Stimulated activated CD4-positive, alpha-beta T cell treated with anti-CD3 and anti-CD28 coated beads, Interleukin-12 subunit alpha, Interleukin-12 subunit beta, amount 100 ng/mL, for 48 hours (primary cell): Measurements from ENCODE around the gene HTT.

Source experiments
- DNase-seq, 3 donors: peaks; one replicate each; pipeline ENCODE4 v3.0.0-alpha.2; 2020; ENCODE audit warnings: low read depth in 2 of 3, low spot score in 1 of 3

HTT gene

GRCh38 chr4:3217266-3217665, 142.8 kb downstream of the HTT start:
- DNase-seq = no peak

DNA sequence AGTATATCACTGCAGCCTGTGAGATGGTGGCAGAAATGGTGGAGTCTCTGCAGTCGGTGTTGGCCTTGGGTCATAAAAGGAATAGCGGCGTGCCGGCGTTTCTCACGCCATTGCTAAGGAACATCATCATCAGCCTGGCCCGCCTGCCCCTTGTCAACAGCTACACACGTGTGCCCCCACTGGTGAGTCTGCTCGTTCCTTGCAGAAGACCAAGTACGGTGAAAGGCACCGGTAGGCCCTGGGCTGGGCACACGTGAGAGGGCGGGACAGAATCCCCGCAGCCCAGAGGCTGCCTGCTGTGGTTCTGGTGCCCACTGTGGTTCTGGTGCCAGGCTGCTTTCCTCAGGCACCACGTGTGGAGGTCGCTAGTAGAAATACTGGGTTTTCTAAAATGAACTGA, 143.3 kb downstream of the HTT start:
- DNase-seq = no peak

DNA sequence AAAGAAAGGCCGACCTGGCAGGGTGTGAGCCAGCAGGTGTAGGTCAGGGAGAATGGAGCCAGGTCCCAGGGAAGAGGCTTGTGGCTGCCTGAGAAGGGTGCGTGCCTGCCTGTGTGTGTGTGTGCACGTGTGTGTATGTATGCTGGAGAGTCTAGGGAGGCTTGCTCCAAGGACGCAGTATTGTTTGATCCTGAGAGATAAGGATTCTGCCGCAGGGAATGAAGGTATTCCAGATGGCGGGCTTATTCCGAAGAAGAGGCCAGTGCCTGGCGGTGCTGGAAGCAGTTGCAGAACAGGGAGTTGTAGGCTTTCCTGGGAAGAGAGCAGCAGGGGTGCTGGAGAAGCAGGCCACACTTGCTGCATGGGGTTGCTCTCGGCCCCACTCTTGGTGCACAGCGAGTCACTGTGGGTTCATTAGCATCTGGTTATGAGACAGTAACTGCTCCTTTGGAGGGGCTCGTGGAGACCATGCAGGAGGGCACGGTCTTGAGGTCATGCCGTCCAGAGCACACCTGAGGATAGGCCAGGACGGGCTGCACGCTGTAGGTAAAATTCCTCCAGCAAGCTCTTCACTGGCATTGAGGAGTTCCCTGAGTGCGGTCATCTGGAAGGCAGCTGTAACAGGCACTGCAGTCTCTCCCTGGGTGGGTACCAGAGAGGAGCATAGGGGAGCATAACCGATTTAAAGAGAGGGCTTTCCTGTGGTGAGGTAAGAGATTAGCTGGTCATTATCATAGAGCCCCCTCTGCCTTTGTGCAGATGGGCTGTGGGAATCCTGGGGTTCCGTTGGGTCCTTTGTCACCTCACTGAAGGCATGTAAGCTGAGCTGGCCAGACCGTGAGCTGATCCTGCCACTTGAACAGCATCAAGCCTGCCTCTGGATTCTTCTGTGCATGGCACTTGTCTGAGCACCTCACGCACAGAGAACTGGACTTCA, 144.6 kb downstream of the HTT start:
- no peak for DNase-seq

DNA sequence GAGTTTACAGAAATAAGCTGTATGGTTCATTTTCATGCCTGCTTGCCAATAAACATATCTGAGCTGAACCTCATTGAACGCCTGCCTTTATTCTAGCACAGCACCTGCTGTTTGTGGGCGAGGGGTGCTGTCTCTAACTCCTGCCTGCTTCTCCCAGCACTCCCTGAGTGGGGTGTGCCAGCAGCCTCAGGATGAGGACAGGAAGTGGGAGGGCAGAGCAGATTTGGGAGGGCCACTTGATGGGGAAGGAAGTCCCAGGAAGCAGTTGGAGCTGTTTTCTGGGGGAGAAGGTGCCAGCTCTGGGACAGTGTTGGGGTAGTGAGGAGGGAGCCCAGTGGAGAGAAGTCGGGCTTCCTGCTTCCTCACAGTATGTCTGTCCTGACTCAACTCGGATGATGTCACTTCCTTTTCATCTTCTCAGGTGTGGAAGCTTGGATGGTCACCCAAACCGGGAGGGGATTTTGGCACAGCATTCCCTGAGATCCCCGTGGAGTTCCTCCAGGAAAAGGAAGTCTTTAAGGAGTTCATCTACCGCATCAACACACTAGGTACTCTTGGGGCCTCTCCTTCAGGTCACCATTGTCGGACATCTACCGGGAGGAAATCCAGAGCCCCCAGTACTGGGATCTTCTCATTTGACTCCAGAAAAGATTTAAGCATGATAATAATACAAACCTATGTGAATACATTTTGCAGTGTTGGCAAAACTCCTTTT, 145.4 kb downstream of the HTT start:
- no peak for DNase-seq

DNA sequence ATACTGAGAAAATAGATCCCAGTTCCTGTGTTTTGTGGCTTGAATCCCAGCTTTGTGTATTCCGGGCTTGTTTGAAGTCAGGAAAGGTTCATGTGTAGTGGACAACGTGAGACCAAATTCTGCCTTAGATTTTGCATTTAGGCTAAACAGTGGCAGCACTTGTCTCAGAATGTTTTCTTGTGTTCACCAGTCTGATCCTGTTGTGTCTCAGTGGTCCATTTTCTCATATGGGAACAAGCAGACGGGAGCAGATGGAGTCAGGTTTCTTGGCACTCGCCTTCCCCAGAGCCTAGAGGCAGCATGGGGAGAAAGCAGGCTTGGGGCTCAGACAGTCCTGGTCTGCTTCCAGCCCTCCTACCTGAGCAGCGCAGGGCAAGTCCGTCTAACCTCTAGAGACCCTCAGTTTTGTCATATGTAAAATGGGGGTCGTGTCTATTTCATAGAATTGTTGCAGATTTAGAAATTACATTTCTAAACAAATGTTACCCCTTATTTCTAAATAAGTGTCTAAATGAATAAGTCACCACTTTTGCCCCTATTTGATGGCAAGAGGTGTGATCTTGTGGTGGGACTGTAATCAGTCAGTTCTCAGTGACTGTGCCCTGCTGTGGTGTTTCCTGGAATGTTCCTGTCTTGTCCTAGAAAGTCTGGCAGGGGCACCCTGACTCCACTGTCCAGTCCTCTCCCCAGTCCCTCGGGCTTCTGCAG, 146.1 kb downstream of the HTT start:
- DNase-seq = no peak

GRCh38 chr4:3221184-3221494, 146.7 kb downstream of the HTT start:
- DNase-seq = no peak

DNA sequence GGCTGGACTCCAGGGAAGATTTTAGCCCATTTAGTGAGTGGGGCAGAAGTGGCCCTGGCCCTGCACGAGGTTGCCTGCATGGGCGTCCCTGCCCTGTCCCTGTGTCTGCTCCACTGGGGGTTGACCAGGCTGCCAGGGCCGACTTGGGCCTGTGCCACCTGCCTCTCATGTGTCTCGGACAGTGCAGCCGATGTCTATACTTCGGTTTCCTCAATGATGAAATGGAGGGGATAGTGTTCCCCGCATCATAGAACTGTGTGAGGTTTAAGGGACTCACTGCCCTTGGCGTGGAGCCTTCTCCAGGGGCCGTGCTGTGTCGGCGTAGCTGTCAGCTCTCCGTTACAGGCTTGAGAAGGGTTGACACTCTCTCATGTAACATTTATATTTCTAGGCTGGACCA, 147.5 kb downstream of the HTT start:
- no peak for DNase-seq

DNA sequence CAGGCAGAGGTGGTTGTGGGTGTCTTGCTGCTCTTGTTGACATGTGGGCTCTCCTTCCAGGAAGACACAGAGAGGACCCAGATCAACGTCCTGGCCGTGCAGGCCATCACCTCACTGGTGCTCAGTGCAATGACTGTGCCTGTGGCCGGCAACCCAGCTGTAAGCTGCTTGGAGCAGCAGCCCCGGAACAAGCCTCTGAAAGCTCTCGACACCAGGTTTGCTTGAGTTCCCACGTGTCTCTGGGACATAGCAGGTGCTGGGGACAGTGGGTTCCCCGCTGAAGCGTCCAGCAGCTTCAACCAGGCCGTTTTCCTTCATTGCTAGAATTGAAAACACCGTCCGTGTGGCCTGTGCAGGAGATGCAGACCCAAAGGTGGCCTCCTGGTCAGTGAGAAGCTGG, 148.9 kb downstream of the HTT start:
- no peak for DNase-seq

GRCh38 chr4:3223956-3224748, 149.7 kb downstream of the HTT start:
- no peak for DNase-seq

DNA sequence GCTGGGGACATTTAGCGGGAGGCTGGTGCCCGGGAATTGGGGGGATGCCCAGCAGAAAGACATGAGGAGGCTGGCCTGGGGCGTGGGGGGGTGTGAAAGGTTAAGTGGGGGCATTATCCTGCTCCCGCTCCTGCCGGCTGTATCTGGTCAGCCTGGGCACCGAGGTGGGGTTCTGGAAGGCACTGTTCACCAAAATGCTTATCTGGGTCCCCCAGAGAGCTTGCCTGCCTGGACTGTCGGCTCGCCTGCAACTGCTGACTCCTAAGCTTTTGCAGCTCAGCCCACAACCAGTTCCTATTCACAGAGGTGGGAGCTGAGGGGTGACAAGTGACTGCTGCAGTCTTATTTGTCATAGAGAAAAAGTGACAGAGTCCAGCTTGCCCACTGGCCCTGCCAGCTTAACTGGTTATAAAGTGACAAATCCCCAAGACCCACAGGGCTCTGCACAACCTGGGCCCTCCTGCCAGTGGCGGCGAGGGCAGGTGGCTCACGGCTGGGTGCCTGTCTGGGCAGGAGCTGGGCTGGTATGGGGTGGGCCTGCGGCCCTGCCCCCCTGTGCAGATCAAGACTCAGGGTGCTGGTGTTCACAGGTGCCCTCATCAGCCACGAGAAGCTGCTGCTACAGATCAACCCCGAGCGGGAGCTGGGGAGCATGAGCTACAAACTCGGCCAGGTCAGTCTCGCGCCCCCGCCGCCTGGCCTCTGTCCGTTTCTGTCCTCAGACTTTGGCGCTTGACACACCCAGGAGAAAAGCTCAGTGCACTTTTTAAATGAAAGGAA, 150.8 kb downstream of the HTT start:
- no peak for DNase-seq

GRCh38 chr4:3225936-3226335, 151.5 kb downstream of the HTT start:
- no peak for DNase-seq

DNA sequence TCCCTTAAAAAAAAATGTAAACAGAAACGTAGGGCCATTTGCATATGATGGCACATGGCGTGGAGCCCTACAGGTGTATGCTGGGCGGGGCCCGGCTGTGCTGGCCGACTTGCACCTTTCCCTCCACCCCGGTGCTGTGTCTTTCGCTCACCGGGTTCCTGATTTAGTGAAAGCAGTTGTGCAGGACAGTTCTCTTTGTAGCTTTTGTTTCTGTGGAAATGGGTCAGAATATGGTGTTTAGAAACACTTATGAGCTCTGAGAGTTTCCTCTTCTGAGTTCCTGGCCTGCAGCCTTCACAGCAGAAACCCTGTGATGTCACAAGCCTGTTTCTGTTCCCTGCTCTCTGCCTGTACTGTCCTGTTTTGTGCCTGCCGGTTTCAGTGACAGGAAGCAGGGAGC, 152.0 kb downstream of the HTT start:
- no peak for DNase-seq

- no peak for DNase-seq
Observed at GRCh38 chr4:3226944-3227343, 152.5 kb downstream of the HTT start.

DNA sequence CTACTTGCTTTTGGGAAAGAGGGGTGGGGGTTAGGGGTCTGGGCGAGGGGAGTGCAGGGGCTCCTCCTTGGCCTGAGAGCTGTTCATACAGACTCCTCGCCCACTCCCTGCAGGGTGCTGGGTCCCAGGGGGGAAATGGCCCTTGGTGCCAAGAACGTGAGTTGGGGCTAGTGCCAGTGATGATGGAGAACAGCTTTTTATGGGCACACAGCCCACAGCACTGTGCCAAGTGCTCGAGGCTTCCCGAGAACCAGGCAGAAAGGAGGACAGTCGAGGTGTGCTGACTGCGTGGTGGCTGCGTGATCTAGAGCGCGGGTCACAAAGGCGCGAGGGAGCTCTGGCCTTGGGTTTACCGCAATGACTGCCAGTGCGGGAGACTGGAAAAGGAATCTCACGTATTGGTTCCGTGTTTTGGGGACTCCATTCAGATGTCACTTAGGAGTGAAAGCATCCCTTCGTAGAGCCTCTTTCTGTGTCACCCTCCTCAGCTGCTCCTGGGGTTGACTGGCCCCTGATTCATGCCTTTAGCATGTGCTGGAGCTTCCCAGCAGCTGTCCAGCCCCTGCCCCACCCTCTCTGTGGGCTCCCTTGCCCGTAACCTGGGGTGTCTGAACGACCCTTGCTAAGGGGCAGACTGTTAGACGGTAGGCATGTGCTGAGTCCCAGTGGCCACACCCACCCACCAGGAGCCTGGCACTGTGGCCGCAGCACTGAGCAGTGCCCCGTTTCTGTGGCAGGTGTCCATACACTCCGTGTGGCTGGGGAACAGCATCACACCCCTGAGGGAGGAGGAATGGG, 153.6 kb downstream of the HTT start:
- no peak for DNase-seq

DNA sequence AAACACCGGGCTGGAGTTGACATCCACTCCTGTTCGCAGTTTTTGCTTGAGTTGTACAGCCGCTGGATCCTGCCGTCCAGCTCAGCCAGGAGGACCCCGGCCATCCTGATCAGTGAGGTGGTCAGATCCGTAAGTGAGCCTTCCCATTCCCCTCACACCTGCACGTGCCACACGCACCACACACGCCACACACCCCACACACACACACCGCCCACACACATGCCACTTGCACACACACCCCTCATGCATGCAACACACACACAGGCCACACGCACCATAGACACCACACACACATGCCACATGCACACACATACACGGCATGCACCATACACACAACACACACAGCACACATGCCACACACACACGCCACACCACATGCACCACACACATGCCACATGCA, 154.4 kb downstream of the HTT start:
- DNase-seq = no peak

DNA sequence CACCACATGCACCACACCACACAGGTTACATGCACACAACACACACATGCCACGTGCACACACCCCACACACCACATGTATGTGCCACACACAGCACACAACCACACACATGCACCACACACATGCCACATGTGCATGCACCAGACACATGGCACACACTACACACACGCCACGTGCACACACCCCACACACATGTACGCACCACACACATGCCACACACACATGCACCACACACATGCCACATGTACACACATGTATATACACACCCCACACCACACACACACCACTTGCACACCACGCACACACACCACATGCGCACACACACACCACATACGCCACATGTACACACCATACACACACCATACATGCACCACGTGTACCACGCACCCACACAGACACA, 154.8 kb downstream of the HTT start:
- no peak for DNase-seq

GRCh38 chr4:3229964-3230363, 155.5 kb downstream of the HTT start:
- DNase-seq = no peak

DNA sequence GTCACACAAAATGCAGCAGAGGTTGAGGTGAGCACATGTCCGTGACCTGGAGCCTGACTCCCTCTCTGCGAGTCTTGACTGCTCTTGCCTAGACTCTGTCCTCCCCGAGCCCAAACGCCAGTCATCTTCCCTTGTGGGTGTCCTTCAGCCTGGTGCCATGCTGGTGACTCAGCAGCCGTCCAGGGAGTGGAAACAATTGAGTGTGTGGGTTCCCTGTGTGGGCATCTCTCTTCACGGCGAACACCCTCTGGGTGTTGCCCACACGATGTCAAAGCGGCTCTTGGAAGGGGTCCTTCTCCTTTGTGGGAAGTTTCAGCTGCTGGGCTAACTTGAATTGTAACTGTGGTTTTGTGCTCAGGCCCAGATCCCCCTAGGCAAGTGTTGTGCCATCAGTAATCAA, 157.0 kb downstream of the HTT start:
- no peak for DNase-seq

- no peak for DNase-seq
Observed at GRCh38 chr4:3232001-3232400, 157.5 kb downstream of the HTT start.

GRCh38 chr4:3232871-3233271, 158.4 kb downstream of the HTT start:
- DNase-seq = no peak
